Measurements from ENCODE around the gene SMDT1. TPM values are rescaled to one million over a fixed set of nuclear protein-coding genes. Genes with fewer than 3 reads are reported as not detected.

SMDT1 gene
- total and polyA plus RNA-seq, 2 experiments from 2014 or later = 3.5 to 77.0 TPM

DNA sequence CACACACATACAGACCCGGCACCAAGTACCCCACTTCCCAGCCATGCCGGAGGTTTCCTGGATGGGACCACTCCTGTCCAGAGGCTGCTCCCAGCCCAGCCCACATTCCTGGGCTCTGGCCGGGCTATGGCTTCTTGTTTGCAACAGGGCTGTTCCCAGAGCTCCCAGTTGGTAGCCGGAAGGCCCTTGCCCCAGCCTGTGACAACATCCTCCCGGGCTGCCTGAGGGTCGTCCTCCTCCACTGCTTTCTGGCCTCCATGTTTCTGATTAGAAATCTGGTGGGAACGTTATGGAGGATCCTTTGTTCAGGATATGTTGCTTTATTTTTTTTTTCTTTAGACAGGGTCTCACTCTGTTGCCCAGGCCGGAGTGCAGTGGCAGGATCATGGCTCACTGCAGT, 52.1 kb downstream of the SMDT1 start:
- no peaks in the 10 kb centered on the region for H3K4me1 ChIP-seq (ENCODE audit: insufficient read depth)
- H3K9ac ChIP-seq = no peak overlapping the region
- no peaks in the 10 kb centered on the region for H3K79me2 ChIP-seq (ENCODE audit: insufficient read depth)
- H3K9me3 ChIP-seq (ENCODE audit: low read depth) = no peaks in the 10 kb centered on the region
- H3K36me3 ChIP-seq (ENCODE audit: low read depth) = no peaks in the 10 kb centered on the region
- H3F3A ChIP-seq (ENCODE audit: insufficient read depth) = no peaks in the 10 kb centered on the region
- no peaks in the 10 kb centered on the region for H3K27me3 ChIP-seq (replicated peaks; ENCODE audit: insufficient read depth)
- no peak overlapping the region for H3K27ac ChIP-seq
- no peak for DNase-seq
- H3K9me2 ChIP-seq (ENCODE audit: insufficient read depth) = no peaks in the 10 kb centered on the region
- TF ChIP-seq EZH2phosphoT487 (IDR thresholded peaks at IDR 0.05; ENCODE audit: insufficient read depth, low read depth) (no peak), EZH2 (IDR thresholded peaks at IDR 0.05; ENCODE audit: insufficient read depth, poor library complexity, severe bottlenecking) (no peak)
- no peak overlapping the region for H3K4me3 ChIP-seq
- no peak overlapping the region for H2AFZ ChIP-seq
- in situ Hi-C loops (cut with MboI) = no loop called here
- H4K20me1 ChIP-seq (ENCODE audit: insufficient read depth) = no peaks in the 10 kb centered on the region
- WGBS, 2 experiments (ENCODE audit: low coverage in 1 of 2, low lambda C conversion rate in 2 of 2, missing lambda C conversion rate in 2 of 2) = 58 to 62% methylated on average over 8 of the region's 8 CpGs
- H3K4me2 ChIP-seq (ENCODE audit: unreplicated experiment) = no peak overlapping the region

DNA sequence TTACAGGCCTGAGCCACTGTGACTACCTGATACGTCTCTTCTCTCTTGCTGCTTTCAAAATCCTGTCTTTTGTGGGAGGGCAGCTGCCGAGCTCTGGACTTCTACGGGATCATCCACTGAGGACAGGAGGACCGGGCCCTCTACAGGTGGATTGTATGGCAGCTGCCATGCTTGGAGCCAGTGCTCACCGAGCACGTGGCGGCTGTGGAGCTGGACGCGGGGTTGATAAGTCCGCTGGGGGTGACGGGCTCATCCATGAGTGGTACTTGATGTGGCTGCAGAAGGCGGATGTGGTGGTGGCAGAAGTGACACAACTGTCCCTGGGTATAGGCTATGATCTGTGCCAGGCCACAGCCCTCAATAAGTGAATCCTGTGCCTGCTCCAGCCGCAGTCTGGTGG, 53.0 kb downstream of the SMDT1 start:
- Histone ChIP-seq H3K4me1 (ENCODE audit: insufficient read depth) (no peaks in the 10 kb centered on the region), H3K27me3 (replicated peaks; ENCODE audit: insufficient read depth) (no peaks in the 10 kb centered on the region), H3K4me3 (no peak overlapping the region), H3K9ac (no peak overlapping the region), H3F3A (ENCODE audit: insufficient read depth) (no peaks in the 10 kb centered on the region), H3K9me2 (ENCODE audit: insufficient read depth) (no peaks in the 10 kb centered on the region), H2AFZ (no peak overlapping the region), H3K36me3 (ENCODE audit: low read depth) (no peaks in the 10 kb centered on the region), H3K4me2 (ENCODE audit: unreplicated experiment) (no peak overlapping the region), H4K20me1 (ENCODE audit: insufficient read depth) (no peaks in the 10 kb centered on the region), H3K27ac (no peak overlapping the region), H3K79me2 (ENCODE audit: insufficient read depth) (no peaks in the 10 kb centered on the region), H3K9me3 (ENCODE audit: low read depth) (no peaks in the 10 kb centered on the region)
- in situ Hi-C loops (cut with MboI) = no loop called here
- no peak for TF ChIP-seq EZH2 (IDR thresholded peaks at IDR 0.05; ENCODE audit: insufficient read depth, poor library complexity, severe bottlenecking)
- no peak for TF ChIP-seq EZH2phosphoT487 (IDR thresholded peaks at IDR 0.05; ENCODE audit: insufficient read depth, low read depth)
- 78 to 79% methylated on average over 12 to 13 of the region's 13 CpGs for WGBS, 2 experiments (ENCODE audit: low coverage in 1 of 2, low lambda C conversion rate in 2 of 2, missing lambda C conversion rate in 2 of 2)
- DNase-seq = no peak

Small RNA genes within 50 kb of the gene (small RNA-seq; reads per million reads assigned to genes)
- not detected for gene SNORD13P1 (ENCODE audit: low read depth, low replicate concordance)

Other genes with a start within 250 kb of the SMDT1 start
- gene SREBF2, start 246.6 kb upstream of the SMDT1 start, total RNA-seq (2014; rRNA removed; shearing (Covaris generic)) = 26.5 and 31.9 TPM in 2 replicates
- gene SREBF2, start 246.6 kb upstream of the SMDT1 start, polyA plus RNA-seq (2016; fragmentation: Nextera tagmentation; extraction: Ambion mirVana) = 23.6 and 25.0 TPM in 2 replicates
- not detected in 2 replicates for gene SHISA8, start 164.6 kb upstream of the SMDT1 start, total RNA-seq (2014; rRNA removed; shearing (Covaris generic))
- not detected in 2 replicates for gene SHISA8, start 164.6 kb upstream of the SMDT1 start, polyA plus RNA-seq (2016; fragmentation: Nextera tagmentation; extraction: Ambion mirVana)
- 0.22 TPM in 1 of 2 replicates, not detected in the other for gene TNFRSF13C, start 152.9 kb upstream of the SMDT1 start, total RNA-seq (2014; rRNA removed; shearing (Covaris generic))
- gene TNFRSF13C, start 152.9 kb upstream of the SMDT1 start, polyA plus RNA-seq (2016; fragmentation: Nextera tagmentation; extraction: Ambion mirVana) = 0.05 and 0.11 TPM in 2 replicates
- 5.7 and 15.0 TPM in 2 replicates for gene CENPM, start 132.5 kb upstream of the SMDT1 start, total RNA-seq (2014; rRNA removed; shearing (Covaris generic))
- 18.9 and 20.0 TPM in 2 replicates for gene CENPM, start 132.5 kb upstream of the SMDT1 start, polyA plus RNA-seq (2016; fragmentation: Nextera tagmentation; extraction: Ambion mirVana)
- not detected in 2 replicates for gene SEPTIN3, start 110.3 kb upstream of the SMDT1 start, total RNA-seq (2014; rRNA removed; shearing (Covaris generic))
- 0.06 TPM in 1 of 2 replicates, not detected in the other for gene SEPTIN3, start 110.3 kb upstream of the SMDT1 start, polyA plus RNA-seq (2016; fragmentation: Nextera tagmentation; extraction: Ambion mirVana)
- 0.43 TPM in 1 of 2 replicates, not detected in the other for gene WBP2NL, start 80.9 kb upstream of the SMDT1 start, total RNA-seq (2014; rRNA removed; shearing (Covaris generic))
- 0.14 and 0.48 TPM in 2 replicates for gene WBP2NL, start 80.9 kb upstream of the SMDT1 start, polyA plus RNA-seq (2016; fragmentation: Nextera tagmentation; extraction: Ambion mirVana)
- gene NAGA, start 8.9 kb upstream of the SMDT1 start, total RNA-seq (2014; rRNA removed; shearing (Covaris generic)) = 40.4 and 41.0 TPM in 2 replicates
- 25.9 and 26.4 TPM in 2 replicates for gene NAGA, start 8.9 kb upstream of the SMDT1 start, polyA plus RNA-seq (2016; fragmentation: Nextera tagmentation; extraction: Ambion mirVana)
- 36.7 and 38.6 TPM in 2 replicates for gene PHETA2, start 5.5 kb upstream of the SMDT1 start, total RNA-seq (2014; rRNA removed; shearing (Covaris generic))
- gene PHETA2, start 5.5 kb upstream of the SMDT1 start, polyA plus RNA-seq (2016; fragmentation: Nextera tagmentation; extraction: Ambion mirVana) = 29.9 and 33.4 TPM in 2 replicates
- gene NDUFA6, start 11.1 kb downstream of the SMDT1 start, total RNA-seq (2014; rRNA removed; shearing (Covaris generic)) = 56.3 and 63.2 TPM in 2 replicates
- 180 TPM in 2 replicates for gene NDUFA6, start 11.1 kb downstream of the SMDT1 start, polyA plus RNA-seq (2016; fragmentation: Nextera tagmentation; extraction: Ambion mirVana)
- 0.13 TPM in 1 of 2 replicates, not detected in the other for gene CYP2D6, start 51.1 kb downstream of the SMDT1 start, total RNA-seq (2014; rRNA removed; shearing (Covaris generic))
- 0.15 and 0.16 TPM in 2 replicates for gene CYP2D6, start 51.1 kb downstream of the SMDT1 start, polyA plus RNA-seq (2016; fragmentation: Nextera tagmentation; extraction: Ambion mirVana)
- 17.2 and 20.6 TPM in 2 replicates for gene TCF20, start 191.0 kb downstream of the SMDT1 start, total RNA-seq (2014; rRNA removed; shearing (Covaris generic))
- 0.56 and 0.64 TPM in 2 replicates for gene TCF20, start 191.0 kb downstream of the SMDT1 start, polyA plus RNA-seq (2016; fragmentation: Nextera tagmentation; extraction: Ambion mirVana)

Measured in GM23248 (cell line).